ENCODE data around the gene DEPP1. TPM values are rescaled to one million over a fixed set of nuclear protein-coding genes. Genes with fewer than 3 reads are reported as not detected.

DEPP1 gene
- polyA plus RNA-seq, 3 donors = not detected

DNA sequence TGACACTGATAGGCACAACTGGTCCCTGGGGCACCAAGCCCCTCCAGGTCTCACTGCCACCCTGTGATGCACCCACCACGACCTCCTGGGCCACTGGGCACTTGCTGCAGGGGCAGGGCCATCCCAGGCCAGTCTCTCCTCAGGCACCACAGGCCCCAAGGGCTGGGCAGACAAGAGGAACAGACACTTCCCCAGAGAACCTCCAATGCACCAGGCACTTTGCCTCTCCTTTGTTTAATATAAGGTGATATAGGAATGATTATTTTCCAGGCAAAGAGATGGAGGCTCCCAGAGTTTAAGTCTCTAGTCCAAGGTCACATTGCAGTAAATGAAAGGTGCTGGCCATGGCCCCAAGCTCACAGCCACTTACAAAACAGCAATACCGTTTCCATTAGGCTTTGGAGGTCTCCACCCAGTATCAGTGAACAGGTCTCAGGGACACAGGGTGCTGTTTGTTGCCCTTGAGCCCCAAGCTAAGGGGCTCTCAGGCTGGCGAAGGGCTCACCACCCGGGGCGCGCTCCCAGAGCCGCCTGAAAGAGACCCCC, 4.5 kb downstream of the DEPP1 start:
- Histone ChIP-seq H3K79me2 (ENCODE audit: insufficient read depth, low read length) (peaks cover 85% of the 10 kb centered on the region), H3K4me3 (replicated peaks in 1 of 3; ENCODE audit: low read depth in 2 of 3, low read length in 3 of 3) (peak overlapping the region in 2 of 3 experiments; percentile 22 to 63), H3K27ac (ENCODE audit: low read depth in 1 of 2, low read length in 2 of 2) (peak overlapping the region; percentile 73 to 81), H3K9ac (ENCODE audit: insufficient read depth, low read length, poor library complexity, severe bottlenecking) (peak overlapping the region; percentile 54), H3K4me2 (replicated peaks; ENCODE audit: extremely low read depth, low read length, poor library complexity, severe bottlenecking) (peak overlapping the region; percentile 64), H2AFZ (ENCODE audit: insufficient read depth, low read depth, low read length, poor library complexity, severe bottlenecking) (peak overlapping the region; percentile 80), H4K20me1 (ENCODE audit: insufficient read depth, low read length) (peaks cover 37% of the 10 kb centered on the region), H3K4me1 (ENCODE audit: control insufficient read depth in 1 of 2, insufficient read depth in 2 of 2, low read length in 2 of 2) (peaks cover 63 to 81% of the 10 kb centered on the region in 2 donors), H3K9me3 (replicated peaks in 1 of 2; ENCODE audit: control insufficient read depth in 1 of 2, insufficient read depth in 1 of 2, low read length in 2 of 2) (no peaks in the 10 kb centered on the region), H3K27me3 (ENCODE audit: control insufficient read depth in 2 of 2, insufficient read depth in 2 of 2, low read length in 2 of 2) (no peaks in the 10 kb centered on the region), H3K36me3 (replicated peaks in 1 of 2; ENCODE audit: control insufficient read depth in 1 of 2, insufficient read depth in 2 of 2, low read length in 2 of 2) (peaks cover 71 to 77% of the 10 kb centered on the region in 2 donors)
- intact Hi-C loops (cut with micrococcal nuclease) = loop anchor here (1.0 to 2.0 kb wide), 2 partner anchors 40 to 41 kb away; no protein-coding TSS in a partner anchor
- H3K27ac Mint-ChIP-seq = peak overlapping the region; percentile 80 to 92 (median 91)
- 53% methylated on average over 7 of the region's 7 CpGs for WGBS (ENCODE audit: insufficient coverage)
- no peaks in the 10 kb centered on the region for H3K27me3 Mint-ChIP-seq (ENCODE audit: low read depth in 3 of 3)
- peak overlapping the region; percentile 64 to 72 for H3K4me3 Mint-ChIP-seq
- peaks cover 75% of the 10 kb centered on the region for H3K4me1 Mint-ChIP-seq
- peaks cover 58 to 75% of the 10 kb centered on the region in 2 donors for H3K36me3 Mint-ChIP-seq
- H3K9me3 Mint-ChIP-seq = peaks cover 0 to 3% (median 0%) of the 10 kb centered on the region in 7 donors
- TF ChIP-seq CTCF (IDR thresholded peaks at IDR 0.05) = no peak
- peak in 2 of 3 donors; percentile 33 to 37 for DNase-seq

DNA sequence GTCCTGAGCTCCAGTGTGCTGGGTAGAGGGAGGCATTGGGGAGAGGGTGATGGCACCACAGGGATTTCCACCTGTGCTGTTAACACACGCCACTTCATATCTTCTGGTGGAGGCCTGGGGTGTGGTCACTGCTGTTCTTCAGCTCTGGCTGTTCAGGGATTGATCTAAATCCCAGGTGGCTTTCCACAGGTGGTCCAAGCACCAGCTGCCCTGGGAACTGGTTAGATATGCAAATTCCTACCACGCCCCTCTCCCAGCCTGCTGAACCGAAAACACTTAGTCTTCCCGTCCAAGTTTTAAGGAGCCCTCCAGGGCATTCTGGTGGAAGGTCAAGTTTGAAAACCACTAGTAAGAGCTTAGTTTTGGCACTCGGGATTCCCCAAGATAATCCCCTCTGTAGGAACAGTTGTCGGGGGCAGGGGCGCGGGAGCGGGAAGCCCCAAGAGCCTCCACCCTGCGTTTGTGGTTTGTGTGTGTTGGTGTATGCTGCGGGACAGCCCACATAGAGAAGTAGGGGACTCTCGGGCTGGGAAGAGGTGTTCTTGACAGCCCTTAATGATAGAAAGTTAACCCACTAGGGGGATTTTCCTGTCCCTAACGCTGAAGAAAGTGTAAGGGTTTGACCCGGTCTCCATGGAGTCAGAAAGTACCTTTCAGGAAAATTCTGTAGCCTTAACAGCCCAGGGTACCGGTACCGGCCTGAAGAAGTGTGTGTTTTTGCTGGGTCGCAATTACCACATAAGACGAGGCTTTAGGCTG, 5.1 kb downstream of the DEPP1 start:
- Histone ChIP-seq H3K4me2 (replicated peaks; ENCODE audit: extremely low read depth, low read length, poor library complexity, severe bottlenecking) (peak overlapping the region; percentile 64), H3K27me3 (ENCODE audit: control insufficient read depth in 2 of 2, insufficient read depth in 2 of 2, low read length in 2 of 2) (no peaks in the 10 kb centered on the region), H3K4me1 (ENCODE audit: control insufficient read depth in 1 of 2, insufficient read depth in 2 of 2, low read length in 2 of 2) (peaks cover 68 to 84% of the 10 kb centered on the region in 2 donors), H3K79me2 (ENCODE audit: insufficient read depth, low read length) (peaks cover 85% of the 10 kb centered on the region), H3K4me3 (replicated peaks in 1 of 3; ENCODE audit: low read depth in 2 of 3, low read length in 3 of 3) (peak overlapping the region in 1 of 3 experiments; percentile 63), H2AFZ (ENCODE audit: insufficient read depth, low read depth, low read length, poor library complexity, severe bottlenecking) (peak overlapping the region; percentile 80), H3K27ac (ENCODE audit: low read depth in 1 of 2, low read length in 2 of 2) (peak overlapping the region; percentile 73 to 81), H3K36me3 (replicated peaks in 1 of 2; ENCODE audit: control insufficient read depth in 1 of 2, insufficient read depth in 2 of 2, low read length in 2 of 2) (peaks cover 67 to 71% of the 10 kb centered on the region in 2 donors), H3K9me3 (replicated peaks in 1 of 2; ENCODE audit: control insufficient read depth in 1 of 2, insufficient read depth in 1 of 2, low read length in 2 of 2) (no peaks in the 10 kb centered on the region), H3K9ac (ENCODE audit: insufficient read depth, low read length, poor library complexity, severe bottlenecking) (peak overlapping the region; percentile 28), H4K20me1 (ENCODE audit: insufficient read depth, low read length) (peaks cover 30% of the 10 kb centered on the region)
- Mint-ChIP-seq H3K9me3 (peaks cover 0 to 3% (median 0%) of the 10 kb centered on the region in 7 donors), H3K36me3 (peaks cover 56 to 77% of the 10 kb centered on the region in 2 donors), H3K4me1 (peaks cover 79% of the 10 kb centered on the region), H3K27ac (peak overlapping the region; percentile 80 to 92 (median 91)), H3K27me3 (ENCODE audit: low read depth in 3 of 3) (no peaks in the 10 kb centered on the region), H3K4me3 (peak overlapping the region in 1 of 2 donors; percentile 70)
- no peak for TF ChIP-seq CTCF (IDR thresholded peaks at IDR 0.05)
- 14% methylated on average over 4 of the region's 18 CpGs for WGBS (ENCODE audit: insufficient coverage)
- peak in 2 of 3 donors; percentile 34 to 68 for DNase-seq
- intact Hi-C loops (cut with micrococcal nuclease) = loop anchor here (1.0 to 2.0 kb wide), 2 partner anchors 39 to 41 kb away; no protein-coding TSS in a partner anchor
